GM21723 (cell line): Measurements from ENCODE around the gene STRIP2.
"Not testable (repeated sequence)": the region's sequence is repeated elsewhere in the genome, so short reads cannot be mapped to it uniquely, and the experiment has no call there.

ENCODE experiments used
- ATAC-seq: cut with Tn5 transposase; IDR thresholded peaks from one replicate; pipeline ENCODE4 v1.9.1; 2021; ENCODE audit warnings: mild to moderate bottlenecking, moderate library complexity; ENCODE audit not compliant: unreplicated experiment

Gene STRIP2

GRCh38 chr7:129421717-129422250 is 12.4 kb upstream of the STRIP2 start:
- ATAC-seq, result no peak

- no peak for ATAC-seq
Measured at GRCh38 chr7:129422727-129423126, 11.5 kb upstream of the STRIP2 start.

GRCh38 chr7:129423700-129424410 is 10.4 kb upstream of the STRIP2 start:
- no peak for ATAC-seq

- no peak for ATAC-seq
Measured at GRCh38 chr7:129426482-129426881, 7.8 kb upstream of the STRIP2 start.

DNA sequence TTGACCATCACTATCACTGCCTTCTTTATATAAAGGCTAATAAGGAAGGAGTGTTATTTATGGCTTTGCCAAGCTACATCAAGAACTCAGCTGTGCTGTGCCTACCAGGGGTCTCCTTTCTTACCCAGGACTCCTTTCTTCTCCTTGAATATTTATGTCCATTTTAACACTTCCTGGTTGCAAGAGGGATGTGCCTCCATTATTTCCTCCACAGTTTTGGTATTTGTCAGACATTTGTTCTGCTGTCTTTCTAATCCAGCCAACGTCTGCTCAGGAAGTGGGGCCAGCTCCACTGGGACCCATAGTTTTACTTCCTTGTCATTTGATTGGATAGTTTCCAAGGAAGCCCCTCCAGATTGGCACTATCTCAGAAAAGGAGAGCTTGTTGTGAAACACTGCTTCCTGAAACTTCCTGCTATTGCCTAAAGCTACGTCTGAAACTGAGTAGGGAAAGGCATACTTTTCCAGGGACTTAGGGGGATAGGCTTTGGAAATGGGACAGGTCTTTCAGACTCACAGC is 6.6 kb upstream of the STRIP2 start:
- no peak for ATAC-seq

- ATAC-seq, result no peak
Measured at GRCh38 chr7:129431911-129432643, 2.2 kb upstream of the STRIP2 start.

- no peak for ATAC-seq
Measured at GRCh38 chr7:129434675-129435318, 565 bp downstream of the STRIP2 start.

GRCh38 chr7:129435414-129435829 is 1.2 kb downstream of the STRIP2 start:
- no peak for ATAC-seq

DNA sequence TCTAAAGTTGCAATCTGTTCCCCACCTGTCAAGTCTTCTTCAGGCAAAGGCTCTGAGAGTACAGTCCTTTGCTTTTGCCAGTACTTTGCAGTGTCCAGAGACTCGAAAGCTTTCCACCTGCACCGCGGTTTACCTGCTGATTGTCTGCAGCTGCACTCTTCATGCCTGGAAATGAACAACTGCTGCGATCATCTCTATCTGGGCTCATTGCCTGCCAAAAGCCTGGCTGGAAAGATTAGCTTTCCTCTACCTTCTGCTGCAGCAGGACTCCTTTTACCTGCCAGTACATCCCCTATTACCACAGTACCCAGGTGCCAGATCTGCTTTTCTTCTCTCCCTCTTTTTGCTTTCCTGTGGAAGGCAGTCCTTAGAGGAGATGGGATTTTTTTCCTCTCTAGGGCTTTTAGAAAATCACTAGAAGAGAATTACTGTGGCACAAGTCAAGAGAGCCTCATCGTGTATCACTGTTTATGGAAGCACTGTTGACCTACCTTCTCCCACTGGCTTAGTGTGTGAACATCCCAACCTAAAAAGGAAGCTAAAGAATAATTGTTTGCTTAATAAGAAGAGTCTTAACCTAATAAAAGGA is 2.2 kb downstream of the STRIP2 start:
- ATAC-seq, result no peak

- ATAC-seq, result no peak
Measured at GRCh38 chr7:129437190-129437589, 3.0 kb downstream of the STRIP2 start.

GRCh38 chr7:129438281-129438838 is 4.1 kb downstream of the STRIP2 start:
- ATAC-seq, result no peak

- ATAC-seq, result no peak
Measured at GRCh38 chr7:129438839-129439651, 4.8 kb downstream of the STRIP2 start.

GRCh38 chr7:129439963-129440625 is 5.9 kb downstream of the STRIP2 start:
- ATAC-seq, result no peak

DNA sequence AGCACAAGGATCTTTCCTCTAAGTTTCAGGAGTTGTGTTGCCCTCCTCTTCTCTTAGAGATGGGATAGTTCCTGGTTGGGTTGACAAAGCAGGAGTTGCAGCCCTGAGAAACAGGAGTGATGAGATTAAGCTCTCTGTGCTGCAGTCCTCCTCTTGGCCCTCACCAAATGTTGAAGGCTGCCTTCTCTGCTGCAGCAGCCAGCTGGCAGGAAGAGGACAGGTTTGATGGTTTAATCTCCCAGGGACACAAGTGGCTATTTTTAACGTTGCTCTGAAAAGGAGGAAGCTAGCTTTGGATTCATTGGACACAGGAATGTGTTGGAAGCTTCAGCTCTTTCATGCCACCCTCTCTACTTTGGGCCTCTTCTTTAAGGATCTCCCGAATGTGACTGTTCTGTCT is 9.4 kb downstream of the STRIP2 start:
- no peak for ATAC-seq

GRCh38 chr7:129444776-129445175 is 10.5 kb downstream of the STRIP2 start:
- ATAC-seq, result not testable (repeated sequence)

DNA sequence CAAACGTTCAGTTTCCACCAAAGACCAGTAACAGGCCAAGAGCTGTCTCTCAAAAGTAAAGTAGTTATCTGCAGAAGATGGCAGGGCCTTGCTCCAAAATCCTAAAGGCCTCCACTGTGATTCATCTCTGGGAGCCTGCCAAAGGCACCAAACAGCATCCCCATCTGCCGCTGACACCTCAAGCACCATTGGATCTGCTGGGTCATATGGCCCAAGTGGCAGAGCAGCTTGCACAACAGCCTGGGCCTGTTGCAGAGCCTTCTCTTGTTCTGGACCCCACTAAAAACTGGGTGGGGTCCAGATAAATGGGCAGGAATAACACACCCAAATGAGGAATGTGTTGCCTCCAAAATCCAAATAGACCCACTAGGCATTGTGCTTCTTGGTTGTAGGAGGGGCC is 12.7 kb downstream of the STRIP2 start:
- ATAC-seq, result not testable (repeated sequence)

- ATAC-seq, result not testable (repeated sequence)
Measured at GRCh38 chr7:129447445-129447844, 13.2 kb downstream of the STRIP2 start.

- ATAC-seq, result not testable (repeated sequence)
Measured at GRCh38 chr7:129448608-129449007, 14.4 kb downstream of the STRIP2 start.

DNA sequence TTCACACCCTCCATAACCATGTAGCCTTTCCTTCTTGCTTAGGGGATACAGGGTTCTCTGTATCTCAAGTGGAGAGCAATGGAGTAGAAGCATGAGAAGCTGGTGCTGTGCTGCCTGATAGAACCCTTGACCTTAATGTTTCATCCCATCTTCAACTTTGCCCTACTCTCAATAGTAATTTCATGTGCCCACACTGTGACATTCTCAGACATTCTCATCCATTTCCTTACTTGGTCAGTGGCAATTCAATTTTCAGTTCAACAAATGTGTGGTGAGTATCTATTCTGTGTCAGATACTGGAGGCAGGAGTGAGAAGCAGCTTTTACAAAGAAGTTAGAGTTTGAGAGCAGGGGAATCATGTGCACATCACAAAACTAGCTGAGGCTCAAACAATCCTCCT is 16.1 kb downstream of the STRIP2 start:
- no peak for ATAC-seq
